ENCODE measurements around the gene KCNA2. TPM values are rescaled to one million over a fixed set of nuclear protein-coding genes. Genes with fewer than 3 reads are reported as not detected.

The KCNA2 gene
- total RNA-seq, 1 donor from 2014 or later = 0.04 TPM

DNA sequence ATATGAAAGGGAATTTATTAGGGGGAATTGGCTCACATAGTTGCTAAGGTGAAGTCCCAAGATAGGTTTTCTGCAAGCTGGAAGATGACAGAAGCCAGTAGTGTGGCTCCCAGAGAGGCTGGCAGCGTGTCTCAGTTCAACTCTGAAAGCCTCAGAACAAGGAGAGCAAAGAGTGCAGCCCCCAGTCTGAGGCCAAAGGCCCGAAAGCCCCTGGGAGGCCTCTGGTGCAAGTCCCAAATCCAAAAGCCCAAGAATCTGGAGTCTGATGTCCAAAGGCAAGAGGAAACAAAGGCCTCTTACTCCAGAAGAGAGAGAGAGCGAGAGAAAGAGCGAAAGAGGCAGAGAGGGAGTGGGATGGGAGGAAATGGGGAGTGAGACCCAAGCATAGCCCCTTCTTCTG lies 18.3 kb downstream of the KCNA2 start:
- Mint-ChIP-seq H3K27ac (no peak overlapping the region), H3K4me1 (no peaks in the 10 kb centered on the region), H3K4me3 (no peak overlapping the region), H3K9me3 (peaks cover 2% of the 10 kb centered on the region), H3K36me3 (no peaks in the 10 kb centered on the region), H3K27me3 (ENCODE audit: insufficient read depth, low read depth) (peaks cover 4% of the 10 kb centered on the region)
- Histone ChIP-seq H3K4me3 (no peak overlapping the region), H3K27me3 (peaks cover 32% of the 10 kb centered on the region), H3K4me1 (no peaks in the 10 kb centered on the region), H2AFZ (replicated peaks) (no peak overlapping the region), H3K27ac (no peak overlapping the region), H3K36me3 (no peaks in the 10 kb centered on the region), H3K4me2 (no peak overlapping the region), H4K20me1 (ENCODE audit: low read depth) (no peaks in the 10 kb centered on the region), H3K79me2 (ENCODE audit: low read depth) (no peaks in the 10 kb centered on the region), H3F3A (ENCODE audit: low read depth) (no peaks in the 10 kb centered on the region), H3K9ac (no peak overlapping the region), H3K9me3 (ENCODE audit: low read depth) (no peaks in the 10 kb centered on the region)
- no peak for TF ChIP-seq CTCF (IDR thresholded peaks at IDR 0.05)
- TF ChIP-seq EZH2phosphoT487 (IDR thresholded peaks at IDR 0.05) = no peak
- no peak for TF ChIP-seq EZH2 (IDR thresholded peaks at IDR 0.05)
- DNase-seq (ENCODE audit: low spot score) = no peak

- Histone ChIP-seq H4K20me1 (ENCODE audit: low read depth) (no peaks in the 10 kb centered on the region), H3K9me3 (ENCODE audit: low read depth) (no peaks in the 10 kb centered on the region), H3K9ac (no peak overlapping the region), H3K4me2 (no peak overlapping the region), H3F3A (ENCODE audit: low read depth) (no peaks in the 10 kb centered on the region), H3K36me3 (no peaks in the 10 kb centered on the region), H3K27ac (no peak overlapping the region), H3K4me1 (no peaks in the 10 kb centered on the region), H3K27me3 (peaks cover 25% of the 10 kb centered on the region), H2AFZ (replicated peaks) (no peak overlapping the region), H3K4me3 (no peak overlapping the region), H3K79me2 (ENCODE audit: low read depth) (no peaks in the 10 kb centered on the region)
- H3K36me3 Mint-ChIP-seq = no peaks in the 10 kb centered on the region
- H3K4me3 Mint-ChIP-seq = no peak overlapping the region
- no peaks in the 10 kb centered on the region for H3K9me3 Mint-ChIP-seq
- TF ChIP-seq EZH2 (IDR thresholded peaks at IDR 0.05) = no peak
- H3K4me1 Mint-ChIP-seq = peaks cover 7% of the 10 kb centered on the region
- DNase-seq (ENCODE audit: low spot score) = no peak
- peaks cover 4% of the 10 kb centered on the region for H3K27me3 Mint-ChIP-seq (ENCODE audit: insufficient read depth, low read depth)
- no peak overlapping the region for H3K27ac Mint-ChIP-seq
Measured at GRCh38 chr1:110585481-110585880, 20.7 kb downstream of the KCNA2 start.

DNA sequence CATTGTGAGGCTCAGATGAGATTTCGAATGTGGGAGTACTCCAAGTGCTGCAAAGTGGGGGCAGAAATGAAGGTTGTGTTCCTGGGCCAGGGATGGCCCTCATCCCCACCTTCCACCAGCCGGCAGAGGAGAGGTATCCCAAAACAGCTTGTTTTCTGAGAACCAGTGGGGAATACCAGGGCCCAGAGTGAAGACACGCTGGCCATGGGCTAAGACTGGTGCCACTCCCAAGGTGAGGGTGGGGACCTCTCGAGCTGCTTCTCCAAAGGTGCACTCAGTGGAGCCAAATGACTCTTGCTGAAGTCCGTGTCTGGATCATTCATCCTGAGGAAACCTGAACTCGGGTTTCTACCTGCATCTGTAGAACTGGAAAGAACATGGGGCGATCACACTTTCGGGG lies 22.1 kb downstream of the KCNA2 start:
- peaks cover 7% of the 10 kb centered on the region for H3K4me1 Mint-ChIP-seq
- H3K27ac ChIP-seq = no peak overlapping the region
- H3K4me1 ChIP-seq = no peaks in the 10 kb centered on the region
- H3K9me3 ChIP-seq (ENCODE audit: low read depth) = no peaks in the 10 kb centered on the region
- no peaks in the 10 kb centered on the region for H3K36me3 Mint-ChIP-seq
- no peak overlapping the region for H3K4me2 ChIP-seq
- H3K9ac ChIP-seq = no peak overlapping the region
- TF ChIP-seq EZH2phosphoT487 (IDR thresholded peaks at IDR 0.05) (no peak), EZH2 (IDR thresholded peaks at IDR 0.05) (no peak), CTCF (IDR thresholded peaks at IDR 0.05) (no peak)
- no peaks in the 10 kb centered on the region for H3K9me3 Mint-ChIP-seq
- H3K27me3 ChIP-seq = peaks cover 25% of the 10 kb centered on the region
- no peak overlapping the region for H3K27ac Mint-ChIP-seq
- peaks cover 2% of the 10 kb centered on the region for H3K27me3 Mint-ChIP-seq (ENCODE audit: insufficient read depth, low read depth)
- H3K4me3 ChIP-seq = no peak overlapping the region
- H3K4me3 Mint-ChIP-seq = no peak overlapping the region
- DNase-seq (ENCODE audit: low spot score) = no peak
- H4K20me1 ChIP-seq (ENCODE audit: low read depth) = no peaks in the 10 kb centered on the region
- H3F3A ChIP-seq (ENCODE audit: low read depth) = no peaks in the 10 kb centered on the region
- no peaks in the 10 kb centered on the region for H3K79me2 ChIP-seq (ENCODE audit: low read depth)
- no peaks in the 10 kb centered on the region for H3K36me3 ChIP-seq
- H2AFZ ChIP-seq (replicated peaks) = no peak overlapping the region

DNA sequence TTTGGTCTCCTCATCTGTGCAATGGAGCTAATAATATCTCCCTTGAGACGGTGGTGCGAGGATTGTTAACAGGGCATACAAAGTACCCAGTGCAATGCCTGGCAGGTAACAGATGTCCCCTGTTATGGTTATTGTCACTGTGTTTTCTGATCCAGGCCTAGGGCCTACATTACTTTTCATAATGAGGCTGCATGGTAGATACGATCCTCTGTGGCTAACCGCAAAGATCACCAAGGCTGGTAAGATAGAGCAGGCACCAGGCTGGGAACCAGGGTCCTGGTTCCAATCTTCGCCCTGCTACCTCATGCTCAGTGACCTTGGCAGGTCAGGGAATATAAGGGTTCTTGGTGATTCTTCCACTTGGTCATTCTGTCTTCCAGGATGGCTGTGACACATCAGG lies 22.7 kb downstream of the KCNA2 start:
- Histone ChIP-seq H4K20me1 (ENCODE audit: low read depth) (no peaks in the 10 kb centered on the region), H2AFZ (replicated peaks) (no peak overlapping the region), H3K79me2 (ENCODE audit: low read depth) (no peaks in the 10 kb centered on the region), H3K9me3 (ENCODE audit: low read depth) (no peaks in the 10 kb centered on the region), H3F3A (ENCODE audit: low read depth) (no peaks in the 10 kb centered on the region), H3K9ac (no peak overlapping the region), H3K4me2 (no peak overlapping the region), H3K27ac (no peak overlapping the region), H3K36me3 (no peaks in the 10 kb centered on the region), H3K4me3 (no peak overlapping the region), H3K4me1 (no peaks in the 10 kb centered on the region), H3K27me3 (peaks cover 25% of the 10 kb centered on the region)
- Mint-ChIP-seq H3K9me3 (peaks cover 1% of the 10 kb centered on the region), H3K36me3 (no peaks in the 10 kb centered on the region), H3K27ac (no peak overlapping the region), H3K4me3 (no peak overlapping the region), H3K4me1 (peaks cover 7% of the 10 kb centered on the region), H3K27me3 (ENCODE audit: insufficient read depth, low read depth) (peaks cover 2% of the 10 kb centered on the region)
- DNase-seq (ENCODE audit: low spot score) = no peak
- TF ChIP-seq CTCF (IDR thresholded peaks at IDR 0.05) = no peak
- no peak for TF ChIP-seq EZH2phosphoT487 (IDR thresholded peaks at IDR 0.05)
- no peak for TF ChIP-seq EZH2 (IDR thresholded peaks at IDR 0.05)

Measured in neural progenitor cell (in vitro differentiated cells).